ENCODE measurements around the gene FOXO6. TPM values are rescaled to one million over a fixed set of nuclear protein-coding genes. Genes with fewer than 3 reads are reported as not detected.
A peak's percentile ranks its signal among the peaks of the same experiment; 100 is the strongest.

The FOXO6 gene
- 0.19 TPM for polyA plus RNA-seq (2012; ENCODE audit: low read depth, missing spikeins)

GRCh38 chr1:41360786-41361494, at the start of gene FOXO6:
Gene FOXO6 (plus strand): TSS chr1:41361434.
- TF ChIP-seq POLR2A (IDR thresholded peaks at IDR 0.05; ENCODE audit: low read depth, low read length) (no peak), TAF1 (IDR thresholded peaks at IDR 0.05; ENCODE audit: low read depth, low read length) (no peak), POLR2AphosphoS5 (IDR thresholded peaks at IDR 0.05; ENCODE audit: low read depth, low read length) (no peak), PAX5 (IDR thresholded peaks at IDR 0.05; ENCODE audit: insufficient read depth, low read length, severe bottlenecking) (no peak), SPI1 (IDR thresholded peaks at IDR 0.05; ENCODE audit: low read depth, low read length) (no peak), POU2F2 (IDR thresholded peaks at IDR 0.05; ENCODE audit: low read depth, low read length) (no peak)
- peak; percentile 96 for FAIRE-seq

GRCh38 chr1:41312991-41313645, 48.1 kb upstream of the FOXO6 start:
- FAIRE-seq: no peak
- DNase-seq (ENCODE audit: insufficient read length, low spot score): no peak
- TF ChIP-seq SPI1 (IDR thresholded peaks at IDR 0.05; ENCODE audit: low read depth, low read length) (no peak), POU2F2 (IDR thresholded peaks at IDR 0.05; ENCODE audit: low read depth, low read length) (no peak), POLR2AphosphoS5 (IDR thresholded peaks at IDR 0.05; ENCODE audit: low read depth, low read length) (no peak)

More at GRCh38 chr1:41360786-41361494, at the start of gene FOXO6:
- DNase-seq (ENCODE audit: insufficient read length, low spot score): peak; percentile 96

- peak; percentile 54 for FAIRE-seq
- no peak for DNase-seq (ENCODE audit: insufficient read length, low spot score)
- no peak for TF ChIP-seq POLR2A (IDR thresholded peaks at IDR 0.05; ENCODE audit: low read depth, low read length)
- no peak for TF ChIP-seq POU2F2 (IDR thresholded peaks at IDR 0.05; ENCODE audit: low read depth, low read length)
- no peak for TF ChIP-seq PAX5 (IDR thresholded peaks at IDR 0.05; ENCODE audit: insufficient read depth, low read length, severe bottlenecking)
- no peak for TF ChIP-seq SPI1 (IDR thresholded peaks at IDR 0.05; ENCODE audit: low read depth, low read length)
- no peak for TF ChIP-seq TAF1 (IDR thresholded peaks at IDR 0.05; ENCODE audit: low read depth, low read length)
- TF ChIP-seq POLR2AphosphoS5 (IDR thresholded peaks at IDR 0.05; ENCODE audit: low read depth, low read length): no peak
These were observed 47.5 kb upstream of the FOXO6 start for GRCh38 chr1:41313661-41314131.

GRCh38 chr1:41314376-41315145, 46.7 kb upstream of the FOXO6 start:
- no peak for TF ChIP-seq PAX5 (IDR thresholded peaks at IDR 0.05; ENCODE audit: insufficient read depth, low read length, severe bottlenecking)
- TF ChIP-seq POLR2AphosphoS5 (IDR thresholded peaks at IDR 0.05; ENCODE audit: low read depth, low read length): no peak
- TF ChIP-seq POLR2A (IDR thresholded peaks at IDR 0.05; ENCODE audit: low read depth, low read length): no peak
- TF ChIP-seq POU2F2 (IDR thresholded peaks at IDR 0.05; ENCODE audit: low read depth, low read length): no peak
- TF ChIP-seq SPI1 (IDR thresholded peaks at IDR 0.05; ENCODE audit: low read depth, low read length): no peak
- no peak for TF ChIP-seq TAF1 (IDR thresholded peaks at IDR 0.05; ENCODE audit: low read depth, low read length)
- FAIRE-seq (no peak), DNase-seq (ENCODE audit: insufficient read length, low spot score) (no peak)

GRCh38 chr1:41315146-41315822, 46.0 kb upstream of the FOXO6 start:
- TF ChIP-seq POU2F2 (IDR thresholded peaks at IDR 0.05; ENCODE audit: low read depth, low read length): no peak
- FAIRE-seq (peak; percentile 69), DNase-seq (ENCODE audit: insufficient read length, low spot score) (no peak)

- TF ChIP-seq TAF1 (IDR thresholded peaks at IDR 0.05; ENCODE audit: low read depth, low read length) (no peak), POLR2AphosphoS5 (IDR thresholded peaks at IDR 0.05; ENCODE audit: low read depth, low read length) (no peak), PAX5 (IDR thresholded peaks at IDR 0.05; ENCODE audit: insufficient read depth, low read length, severe bottlenecking) (no peak)
- FAIRE-seq (no peak), DNase-seq (ENCODE audit: insufficient read length, low spot score) (no peak)
These were observed 45.4 kb upstream of the FOXO6 start for GRCh38 chr1:41315871-41316270.

GRCh38 chr1:41317361-41317760, 43.9 kb upstream of the FOXO6 start:
- no peak for TF ChIP-seq PAX5 (IDR thresholded peaks at IDR 0.05; ENCODE audit: insufficient read depth, low read length, severe bottlenecking)
- TF ChIP-seq SPI1 (IDR thresholded peaks at IDR 0.05; ENCODE audit: low read depth, low read length): no peak
- no peak for FAIRE-seq
- no peak for DNase-seq (ENCODE audit: insufficient read length, low spot score)

GRCh38 chr1:41318135-41318534, 43.1 kb upstream of the FOXO6 start:
- no peak for TF ChIP-seq POLR2A (IDR thresholded peaks at IDR 0.05; ENCODE audit: low read depth, low read length)
- TF ChIP-seq POU2F2 (IDR thresholded peaks at IDR 0.05; ENCODE audit: low read depth, low read length): no peak
- no peak for TF ChIP-seq POLR2AphosphoS5 (IDR thresholded peaks at IDR 0.05; ENCODE audit: low read depth, low read length)
- no peak for TF ChIP-seq PAX5 (IDR thresholded peaks at IDR 0.05; ENCODE audit: insufficient read depth, low read length, severe bottlenecking)
- no peak for TF ChIP-seq TAF1 (IDR thresholded peaks at IDR 0.05; ENCODE audit: low read depth, low read length)
- TF ChIP-seq SPI1 (IDR thresholded peaks at IDR 0.05; ENCODE audit: low read depth, low read length): no peak
- DNase-seq (ENCODE audit: insufficient read length, low spot score) (no peak), FAIRE-seq (no peak)

GRCh38 chr1:41319106-41319755, 42.0 kb upstream of the FOXO6 start:
- DNase-seq (ENCODE audit: insufficient read length, low spot score) (no peak), FAIRE-seq (no peak)
- no peak for TF ChIP-seq POLR2AphosphoS5 (IDR thresholded peaks at IDR 0.05; ENCODE audit: low read depth, low read length)
- no peak for TF ChIP-seq PAX5 (IDR thresholded peaks at IDR 0.05; ENCODE audit: insufficient read depth, low read length, severe bottlenecking)

Measured in GM12891 (cell line).